ENCODE data around the gene GRHL1. TPM values are rescaled to one million over a fixed set of nuclear protein-coding genes. Genes with fewer than 3 reads are reported as not detected.

The GRHL1 gene
- total and polyA plus RNA-seq, 2 donors (not counting 3 experiments of a cell fraction or from before 2014, with no cell fraction given), result 0.37 to 1.1 TPM

DNA sequence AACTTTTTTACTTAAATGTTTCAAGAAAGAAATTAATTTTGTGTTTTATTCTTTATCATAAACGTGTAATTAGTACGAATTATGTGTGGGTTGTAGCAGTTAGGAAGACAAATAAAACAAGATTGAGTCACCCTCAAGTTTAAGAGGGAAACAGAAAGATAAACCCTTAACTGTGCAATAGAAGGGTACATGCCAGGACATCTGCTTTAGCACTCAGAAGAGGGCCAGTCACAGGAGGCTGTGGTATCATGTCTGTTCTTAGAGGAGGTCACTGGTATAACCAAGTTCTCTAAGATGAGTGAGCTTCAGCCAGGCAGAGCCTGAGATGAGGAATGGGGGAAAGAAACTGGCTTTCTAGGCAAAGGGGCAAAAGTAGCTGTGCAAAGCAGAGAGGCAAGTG, 42.4 kb upstream of the GRHL1 start:
- ChIA-PET CTCF (interaction anchor here (0.9 to 2.9 kb wide), 7 partner anchors 11 to 164 kb away, joined by 3 to 15 read pairs (median 4); no protein-coding TSS in a partner anchor), POLR2A (no interaction called here)
- Histone ChIP-seq H3K27ac (ENCODE audit: insufficient read depth, low read depth, low read length) (no peak overlapping the region), H3K36me3 (ENCODE audit: control insufficient read depth in 2 of 2, extremely low read depth in 1 of 2, insufficient read depth in 2 of 2, low read length in 2 of 2) (no peaks in the 10 kb centered on the region), H3K27me3 (ENCODE audit: control insufficient read depth in 2 of 2, insufficient read depth in 2 of 2, low read length in 2 of 2) (no peaks in the 10 kb centered on the region), H3K4me2 (ENCODE audit: insufficient read depth, low read length) (no peak overlapping the region), H2AFZ (ENCODE audit: low read depth, low read length) (no peak overlapping the region), H3K4me3 (replicated peaks in 1 of 3; ENCODE audit: insufficient read depth in 1 of 3, low read depth in 1 of 3, low read length in 3 of 3) (no peak overlapping the region), H3K79me2 (ENCODE audit: control insufficient read depth, insufficient read depth, low read length) (no peaks in the 10 kb centered on the region), H3K9ac (replicated peaks; ENCODE audit: extremely low read depth, insufficient read depth, low read length) (no peak overlapping the region), H3K9me1 (replicated peaks; ENCODE audit: control insufficient read depth, extremely low read depth, insufficient read depth, low read length) (no peaks in the 10 kb centered on the region), H3K9me3 (replicated peaks; ENCODE audit: control insufficient read depth, insufficient read depth, low read length) (no peaks in the 10 kb centered on the region), H4K20me1 (replicated peaks; ENCODE audit: control insufficient read depth, extremely low read depth, insufficient read depth, low read length) (no peaks in the 10 kb centered on the region), H3K4me1 (ENCODE audit: control insufficient read depth, extremely low read depth, insufficient read depth, low read length) (no peaks in the 10 kb centered on the region)
- dilution Hi-C loops (cut with MboI; ENCODE audit: extremely low pct_ligation_motif_present, low sequenced_read_pairs) (no loop called here), intact Hi-C loops (cut with micrococcal nuclease) (no loop called here)
- DNase-seq (ENCODE audit: low read depth, low spot score) (no peak), FAIRE-seq (no peak)
- BruUV-seq (replicated peaks), result no TSS peak
- TF ChIP-seq POLR2AphosphoS5 (IDR thresholded peaks at IDR 0.05; ENCODE audit: insufficient read depth, low read depth, low read length) (no peak), EZH2 (IDR thresholded peaks at IDR 0.05; ENCODE audit: borderline replicate concordance, low read depth, low read length, severe bottlenecking) (no peak), GATA2 (IDR thresholded peaks at IDR 0.05; ENCODE audit: insufficient read depth, insufficient read length, low read depth, low read length) (no peak), FOS (IDR thresholded peaks at IDR 0.05; ENCODE audit: borderline replicate concordance, insufficient read depth, low read length) (no peak), JUN (IDR thresholded peaks at IDR 0.05; ENCODE audit: borderline replicate concordance, insufficient read depth, insufficient read length, low read depth) (no peak), POLR2A (IDR thresholded peaks at IDR 0.05; ENCODE audit: low read depth, low read length) (no peak), MYC (IDR thresholded peaks at IDR 0.05; ENCODE audit: low read depth, low read length) (no peak)
- TF ChIP-seq, protein P1, sequence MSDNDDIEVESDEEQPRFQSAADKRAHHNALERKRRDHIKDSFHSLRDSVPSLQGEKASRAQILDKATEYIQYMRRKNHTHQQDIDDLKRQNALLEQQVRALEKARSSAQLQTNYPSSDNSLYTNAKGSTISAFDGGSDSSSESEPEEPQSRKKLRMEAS (IDR thresholded peaks at IDR 0.05; ENCODE audit: insufficient read depth, insufficient read length), result no peak
- TF ChIP-seq, protein P2, sequence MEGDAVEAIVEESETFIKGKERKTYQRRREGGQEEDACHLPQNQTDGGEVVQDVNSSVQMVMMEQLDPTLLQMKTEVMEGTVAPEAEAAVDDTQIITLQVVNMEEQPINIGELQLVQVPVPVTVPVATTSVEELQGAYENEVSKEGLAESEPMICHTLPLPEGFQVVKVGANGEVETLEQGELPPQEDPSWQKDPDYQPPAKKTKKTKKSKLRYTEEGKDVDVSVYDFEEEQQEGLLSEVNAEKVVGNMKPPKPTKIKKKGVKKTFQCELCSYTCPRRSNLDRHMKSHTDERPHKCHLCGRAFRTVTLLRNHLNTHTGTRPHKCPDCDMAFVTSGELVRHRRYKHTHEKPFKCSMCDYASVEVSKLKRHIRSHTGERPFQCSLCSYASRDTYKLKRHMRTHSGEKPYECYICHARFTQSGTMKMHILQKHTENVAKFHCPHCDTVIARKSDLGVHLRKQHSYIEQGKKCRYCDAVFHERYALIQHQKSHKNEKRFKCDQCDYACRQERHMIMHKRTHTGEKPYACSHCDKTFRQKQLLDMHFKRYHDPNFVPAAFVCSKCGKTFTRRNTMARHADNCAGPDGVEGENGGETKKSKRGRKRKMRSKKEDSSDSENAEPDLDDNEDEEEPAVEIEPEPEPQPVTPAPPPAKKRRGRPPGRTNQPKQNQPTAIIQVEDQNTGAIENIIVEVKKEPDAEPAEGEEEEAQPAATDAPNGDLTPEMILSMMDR (IDR thresholded peaks at IDR 0.05; ENCODE audit: extremely low read depth in 1 of 2, insufficient read depth in 1 of 2, low read depth in 1 of 2, low read length in 2 of 2), result no peak

All from endothelial cell of umbilical vein (primary cell).